ENCODE data around the gene KLF7.

KLF7 gene

DNA sequence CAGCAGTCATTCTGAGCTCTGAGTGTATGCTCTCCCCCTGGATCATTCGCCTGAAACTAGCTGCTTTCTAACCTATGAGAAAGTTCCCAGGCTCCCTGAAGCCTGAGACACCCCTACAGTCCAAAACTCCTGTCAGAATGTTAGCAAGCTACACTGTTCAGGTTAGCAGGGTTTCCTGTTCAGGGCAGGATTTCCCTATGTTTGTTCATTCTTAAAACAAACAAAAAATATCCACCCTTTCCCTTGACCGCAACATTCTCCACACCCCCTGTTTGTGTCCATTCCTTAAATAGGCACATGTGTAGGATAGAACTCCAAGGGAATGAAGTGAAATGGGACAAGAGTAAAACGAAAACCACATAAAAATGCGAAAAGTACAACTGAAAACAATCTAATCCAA is 83.1 kb downstream of the KLF7 start:
- ChIA-PET POLR2A (no interaction called here), CTCF (interaction anchor here (1.0 kb wide), 1 partner anchor 14 kb away, joined by 3 read pairs; no protein-coding TSS in a partner anchor)
- no peak for DNase-seq (ENCODE audit: extremely low spot score)
- TF ChIP-seq, protein P1, sequence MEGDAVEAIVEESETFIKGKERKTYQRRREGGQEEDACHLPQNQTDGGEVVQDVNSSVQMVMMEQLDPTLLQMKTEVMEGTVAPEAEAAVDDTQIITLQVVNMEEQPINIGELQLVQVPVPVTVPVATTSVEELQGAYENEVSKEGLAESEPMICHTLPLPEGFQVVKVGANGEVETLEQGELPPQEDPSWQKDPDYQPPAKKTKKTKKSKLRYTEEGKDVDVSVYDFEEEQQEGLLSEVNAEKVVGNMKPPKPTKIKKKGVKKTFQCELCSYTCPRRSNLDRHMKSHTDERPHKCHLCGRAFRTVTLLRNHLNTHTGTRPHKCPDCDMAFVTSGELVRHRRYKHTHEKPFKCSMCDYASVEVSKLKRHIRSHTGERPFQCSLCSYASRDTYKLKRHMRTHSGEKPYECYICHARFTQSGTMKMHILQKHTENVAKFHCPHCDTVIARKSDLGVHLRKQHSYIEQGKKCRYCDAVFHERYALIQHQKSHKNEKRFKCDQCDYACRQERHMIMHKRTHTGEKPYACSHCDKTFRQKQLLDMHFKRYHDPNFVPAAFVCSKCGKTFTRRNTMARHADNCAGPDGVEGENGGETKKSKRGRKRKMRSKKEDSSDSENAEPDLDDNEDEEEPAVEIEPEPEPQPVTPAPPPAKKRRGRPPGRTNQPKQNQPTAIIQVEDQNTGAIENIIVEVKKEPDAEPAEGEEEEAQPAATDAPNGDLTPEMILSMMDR (IDR thresholded peaks at IDR 0.05; ENCODE audit: control extremely low read depth, extremely low read depth, low read depth, missing control alignments) = no peak

GRCh38 chr2:207078186-207078798 is 87.5 kb downstream of the KLF7 start:
- no peak for DNase-seq (ENCODE audit: extremely low spot score)
- ChIA-PET CTCF (no interaction called here), POLR2A (no interaction called here)
- TF ChIP-seq, protein P1 (IDR thresholded peaks at IDR 0.05; ENCODE audit: control extremely low read depth, extremely low read depth, low read depth, missing control alignments) = no peak

- TF ChIP-seq, protein P1 (IDR thresholded peaks at IDR 0.05; ENCODE audit: control extremely low read depth, extremely low read depth, low read depth, missing control alignments) = no peak
- CTCF ChIA-PET = no interaction called here
- no peak for DNase-seq (ENCODE audit: extremely low spot score)
- POLR2A ChIA-PET = no interaction called here
Observed at GRCh38 chr2:207077266-207077665, 88.5 kb downstream of the KLF7 start.

DNA sequence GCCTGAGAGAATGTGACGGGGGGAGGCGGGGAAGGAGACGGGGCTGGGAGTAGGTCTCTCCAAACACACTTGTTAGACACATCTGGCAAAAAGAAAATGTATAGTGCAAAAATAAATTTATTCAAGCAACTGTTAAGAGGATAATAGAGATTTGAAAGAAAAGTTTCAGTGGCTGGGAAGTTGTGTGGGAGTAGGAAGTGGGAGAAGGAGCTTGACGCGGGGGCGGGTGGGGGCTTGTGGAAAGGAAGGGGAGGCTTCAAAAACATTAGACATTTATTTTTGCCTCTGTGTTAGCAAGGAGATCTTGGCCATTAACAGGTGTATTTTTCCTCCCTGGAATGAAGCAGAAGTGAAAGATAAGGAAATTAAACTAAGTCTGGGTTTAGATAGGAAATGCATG is 90.3 kb downstream of the KLF7 start:
- ChIA-PET POLR2A (no interaction called here), CTCF (interaction anchor here (2.0 kb wide), 1 partner anchor 14 kb away, joined by 9 read pairs; no protein-coding TSS in a partner anchor)
- TF ChIP-seq, protein P1 (IDR thresholded peaks at IDR 0.05; ENCODE audit: control extremely low read depth, extremely low read depth, low read depth, missing control alignments) = no peak
- DNase-seq (ENCODE audit: extremely low spot score) = no peak

DNA sequence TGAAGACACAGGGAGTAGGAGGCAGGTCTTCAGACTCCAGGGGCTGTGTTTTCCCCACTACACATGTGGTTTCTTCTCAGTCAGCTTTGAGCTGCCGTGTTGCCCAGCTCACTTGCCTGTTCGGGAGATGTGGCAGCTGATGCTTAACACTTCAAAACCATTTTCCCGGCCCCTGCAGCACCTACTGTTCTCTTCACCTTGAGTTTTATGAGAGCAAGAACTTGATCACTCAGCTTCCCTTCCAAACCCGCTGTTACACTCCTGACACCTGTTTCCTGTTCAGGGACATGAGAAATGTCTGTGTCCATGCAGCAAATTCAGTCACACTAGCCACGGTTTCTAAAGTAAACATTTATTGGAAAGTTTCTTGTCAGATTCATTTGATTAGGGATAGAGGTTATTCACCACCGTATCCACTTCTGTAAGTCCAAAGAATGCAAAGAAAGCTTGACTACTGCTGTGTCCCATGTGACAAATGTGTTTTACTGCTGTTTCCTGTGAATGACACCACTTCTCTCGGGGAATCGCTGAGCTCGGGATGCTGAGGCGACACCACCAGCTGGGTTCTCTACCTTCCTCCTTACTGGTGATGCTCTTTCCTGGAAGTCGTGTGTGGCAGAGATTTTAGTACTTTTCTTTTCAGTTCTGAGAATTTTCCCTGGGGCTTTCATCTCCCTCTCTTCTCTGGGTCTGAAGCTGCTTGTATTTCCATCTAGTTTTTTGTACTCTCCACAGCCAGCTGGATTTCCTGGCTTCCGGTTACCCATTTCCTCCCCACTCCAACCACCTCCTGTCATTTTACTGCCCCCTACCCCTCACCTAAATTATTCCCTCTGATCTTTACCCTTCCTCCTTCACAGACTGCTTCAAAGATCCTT is 91.7 kb downstream of the KLF7 start:
- DNase-seq (ENCODE audit: extremely low spot score) = peak; percentile 24
- ChIA-PET POLR2A (no interaction called here), CTCF (interaction anchor here (0.8 to 2.8 kb wide), 16 partner anchors 10 to 399 kb away, joined by 3 to 23 read pairs (median 3); partner anchors contain the start of gene KLF7)
- TF ChIP-seq, protein P1 (IDR thresholded peaks at IDR 0.05; ENCODE audit: control extremely low read depth, extremely low read depth, low read depth, missing control alignments) = no peak

DNA sequence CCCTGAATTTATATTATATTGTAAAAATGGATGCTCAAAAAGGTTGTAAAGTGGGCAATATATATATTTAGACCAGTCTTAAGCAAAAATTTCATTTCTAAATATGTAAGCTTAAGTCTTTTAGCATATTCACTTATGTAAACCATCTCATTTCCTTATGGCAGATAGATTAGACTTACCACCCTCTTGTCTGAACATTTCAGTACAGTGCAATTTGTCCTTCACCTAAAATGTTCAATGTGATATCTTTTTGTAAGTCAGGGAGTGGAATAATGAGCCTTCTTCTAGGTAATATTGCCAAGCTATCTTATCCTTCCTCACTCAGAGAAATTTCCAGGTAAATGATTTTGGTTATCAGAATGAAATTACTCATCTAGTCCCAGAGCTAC is 92.3 kb downstream of the KLF7 start:
- ChIA-PET CTCF (interaction anchor here (0.8 to 2.8 kb wide), 16 partner anchors 10 to 400 kb away, joined by 3 to 23 read pairs (median 3); partner anchors contain the start of gene KLF7), POLR2A (no interaction called here)
- DNase-seq (ENCODE audit: extremely low spot score) = no peak

More for the DNA sequence above, 92.3 kb downstream of the KLF7 start:
- TF ChIP-seq, protein P1 (IDR thresholded peaks at IDR 0.05; ENCODE audit: control extremely low read depth, extremely low read depth, low read depth, missing control alignments) = no peak
